Neuronal stem cell (in vitro differentiated cells): ENCODE results near the gene KLLN.

Experiments used
- DNase-seq: peaks from one replicate; pipeline ENCODE4 v3.0.0-alpha.2; 2013; ENCODE audit warnings: low spot score
- H2AFZ ChIP-seq: one replicate; pipeline ENCODE4 v1.6.1; 2013; ENCODE audit warnings: mild to moderate bottlenecking, low read length, inconsistent platforms
- H2AK5ac ChIP-seq: 2 replicates; pipeline ENCODE4 v1.6.1; 2013; ENCODE audit warnings: low read depth, mild to moderate bottlenecking, inconsistent platforms, low read length, moderate library complexity, mixed read lengths
- H2BK120ac ChIP-seq: 2 replicates; pipeline ENCODE4 v1.6.1; 2013; ENCODE audit warnings: low read depth, mild to moderate bottlenecking, inconsistent platforms, low read length, moderate library complexity, mixed read lengths
- H2BK12ac ChIP-seq: one replicate; pipeline ENCODE4 v1.6.1; 2013; ENCODE audit warnings: low read length, inconsistent platforms
- H2BK15ac ChIP-seq: 2 replicates; pipeline ENCODE4 v1.6.1; 2013; ENCODE audit warnings: mild to moderate bottlenecking, low read length, inconsistent platforms, mixed read lengths
- H2BK5ac ChIP-seq: one replicate; pipeline ENCODE4 v1.6.1; 2013; ENCODE audit warnings: inconsistent platforms, mild to moderate bottlenecking, low read length, moderate library complexity
- H3K14ac ChIP-seq: one replicate; pipeline ENCODE4 v1.6.1; 2013; ENCODE audit warnings: low read length, inconsistent platforms
- H3K18ac ChIP-seq: 2 replicates; pipeline ENCODE4 v1.6.1; 2013; ENCODE audit warnings: low read length, inconsistent platforms
- H3K23ac ChIP-seq: 2 replicates; pipeline ENCODE4 v1.6.1; 2013; ENCODE audit warnings: low read depth, mild to moderate bottlenecking, mixed read lengths, low read length, inconsistent platforms; ENCODE audit not compliant: poor library complexity
- H3K27ac ChIP-seq: replicated peaks from 3 replicates; pipeline ENCODE4 v1.5.1; 2013; ENCODE audit warnings: low read length, inconsistent platforms
- H3K27me3 ChIP-seq, 3 experiments: 2 replicates each; pipeline ENCODE4 v1.6.1; 2013; ENCODE audit warnings: low read length in 3 of 3, mild to moderate bottlenecking in 2 of 3, inconsistent platforms in 1 of 3, low read depth in 1 of 3, mixed read lengths in 1 of 3, moderate library complexity in 1 of 3; ENCODE audit not compliant: control insufficient read depth in 3 of 3, insufficient read depth in 3 of 3
- H3K36me3 ChIP-seq, 2 donors: replicated peaks in 1 of 2; 2 replicates each; pipeline ENCODE4 v1.6.1; 2013; ENCODE audit warnings: low read length in 2 of 2; ENCODE audit not compliant: control insufficient read depth in 2 of 2, insufficient read depth in 2 of 2
- H3K4ac ChIP-seq: 2 replicates; pipeline ENCODE4 v1.6.1; 2013; ENCODE audit warnings: inconsistent platforms, mild to moderate bottlenecking, low read length, moderate library complexity
- H3K4me1 ChIP-seq, 2 donors: 1 replicate in 1 of 2; 2 replicates in 1 of 2; pipeline ENCODE4 v1.6.1; 2013; ENCODE audit warnings: low read length in 2 of 2, low read depth in 1 of 2; ENCODE audit not compliant: control insufficient read depth in 2 of 2, insufficient read depth in 1 of 2
- H3K4me2 ChIP-seq: one replicate; pipeline ENCODE4 v1.6.1; 2013; ENCODE audit warnings: mild to moderate bottlenecking, low read length, inconsistent platforms; ENCODE audit not compliant: insufficient read depth, poor library complexity, severe bottlenecking
- H3K4me3 ChIP-seq, 2 donors: 2 replicates each; pipeline ENCODE4 v1.5.1; 2013; ENCODE audit warnings: low read length in 2 of 2, mild to moderate bottlenecking in 2 of 2, inconsistent platforms in 1 of 2, moderate library complexity in 1 of 2
- H3K79me1 ChIP-seq: one replicate; pipeline ENCODE4 v1.6.1; 2013; ENCODE audit warnings: low read depth, mild to moderate bottlenecking, inconsistent platforms, low read length, moderate library complexity
- H3K9ac ChIP-seq: one replicate; pipeline ENCODE4 v1.6.1; 2013; ENCODE audit warnings: mild to moderate bottlenecking, low read depth, low read length, inconsistent platforms; ENCODE audit not compliant: poor library complexity
- H3K9me3 ChIP-seq, 2 donors: replicated peaks in 1 of 2; 2 replicates each; pipeline versions ENCODE3 to v1.6.1; 2013; ENCODE audit warnings: low read length in 2 of 2, mild to moderate bottlenecking in 2 of 2, inconsistent platforms in 1 of 2, low read depth in 1 of 2, mixed read lengths in 1 of 2, moderate library complexity in 1 of 2; ENCODE audit not compliant: control insufficient read depth in 2 of 2, insufficient read depth in 1 of 2
- H4K8ac ChIP-seq: one replicate; pipeline ENCODE4 v1.6.1; 2013; ENCODE audit warnings: low read depth, mild to moderate bottlenecking, inconsistent platforms, low read length, moderate library complexity
- H4K91ac ChIP-seq: one replicate; pipeline ENCODE4 v1.6.1; 2013; ENCODE audit warnings: low read length, low read depth, mild to moderate bottlenecking, inconsistent platforms; ENCODE audit not compliant: poor library complexity
- WGBS, 2 donors: extraction: QIAGEN DNeasy Blood & Tissue Kit; methylation state at CpG; one replicate each; pipeline ENCODE4 v1.1.7; 2013; ENCODE audit warnings: missing lambda C conversion rate in 2 of 2, mixed read lengths in 1 of 2; ENCODE audit not compliant: insufficient read length in 2 of 2, insufficient replicate concordance in 1 of 2; ENCODE audit errors: extremely low coverage in 2 of 2; 5-methylcytosine and 5-hydroxymethylcytosine counted together

Gene KLLN

DNA sequence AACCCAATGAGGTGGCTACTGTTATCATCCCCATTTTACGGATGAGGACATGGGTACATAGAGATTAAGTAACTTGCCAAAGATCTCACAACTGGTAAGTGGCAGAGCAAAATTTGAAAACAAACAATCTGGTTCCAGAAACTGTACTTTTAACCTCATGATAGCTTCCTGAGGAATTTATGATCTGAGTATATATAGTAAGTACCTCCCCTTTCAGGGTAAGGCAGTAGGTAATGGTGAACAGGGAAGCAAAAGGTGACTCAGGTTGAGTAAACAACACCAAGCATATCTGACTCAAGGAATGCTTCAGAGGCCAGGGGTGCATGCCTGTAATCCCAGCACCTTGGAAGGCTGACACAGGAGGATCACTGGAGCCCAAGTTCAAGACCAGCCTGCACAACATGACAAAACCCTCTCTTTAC lies 21.1 kb downstream of the KLLN start:
- H2AK5ac ChIP-seq = no peak overlapping the region
- H3K27ac ChIP-seq = no peak overlapping the region
- no peaks in the 10 kb centered on the region for H3K36me3 ChIP-seq
- no peak overlapping the region for H3K4ac ChIP-seq
- no peak overlapping the region for H3K18ac ChIP-seq
- no peak overlapping the region for H2BK5ac ChIP-seq
- no peaks in the 10 kb centered on the region for H3K79me1 ChIP-seq
- no peak overlapping the region for H4K8ac ChIP-seq
- no peaks in the 10 kb centered on the region for H3K27me3 ChIP-seq
- no peak overlapping the region for H2AFZ ChIP-seq
- H2BK12ac ChIP-seq = no peak overlapping the region
- no peak overlapping the region for H2BK15ac ChIP-seq
- no peaks in the 10 kb centered on the region for H3K9me3 ChIP-seq
- H4K91ac ChIP-seq = no peak overlapping the region
- H3K4me3 ChIP-seq = no peak overlapping the region
- H3K4me2 ChIP-seq = no peak overlapping the region
- H3K4me1 ChIP-seq = peaks cover 0 to 4% of the 10 kb centered on the region in 2 donors
- no peak overlapping the region for H3K23ac ChIP-seq
- no peak for DNase-seq
- no CpG with 5 or more reads among the region's 1 CpG for WGBS, 2 donors
- no peak overlapping the region for H2BK120ac ChIP-seq
- no peak overlapping the region for H3K9ac ChIP-seq
- no peak overlapping the region for H3K14ac ChIP-seq

DNA sequence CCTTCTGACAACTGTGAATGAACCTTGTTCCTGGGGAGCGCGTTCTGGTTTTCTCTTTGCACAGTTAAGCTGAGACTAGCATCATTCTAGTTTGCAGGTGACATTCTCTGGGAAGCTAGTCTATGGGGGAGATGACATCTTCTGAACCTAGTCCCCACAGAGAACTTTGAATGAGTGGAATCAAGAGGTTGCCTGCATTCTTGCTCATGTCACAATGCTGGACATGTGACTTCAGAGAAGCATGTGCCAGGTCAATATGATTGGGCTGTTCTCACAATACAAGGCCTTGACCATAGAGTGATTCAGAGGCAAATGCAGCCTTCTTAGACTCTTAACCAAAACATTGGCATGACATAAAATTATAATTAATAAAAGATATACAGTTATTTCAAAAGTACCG lies 22.1 kb downstream of the KLLN start:
- Histone ChIP-seq H3K4me2 (no peak overlapping the region), H3K14ac (no peak overlapping the region), H3K36me3 (no peaks in the 10 kb centered on the region), H2BK15ac (no peak overlapping the region), H3K79me1 (no peaks in the 10 kb centered on the region), H3K4ac (no peak overlapping the region), H4K8ac (no peak overlapping the region), H3K18ac (no peak overlapping the region), H3K27me3 (no peaks in the 10 kb centered on the region), H3K9ac (no peak overlapping the region), H2AK5ac (no peak overlapping the region), H2BK120ac (no peak overlapping the region), H3K4me1 (peaks cover 0 to 4% of the 10 kb centered on the region in 2 donors), H3K23ac (no peak overlapping the region), H3K4me3 (no peak overlapping the region), H3K9me3 (no peaks in the 10 kb centered on the region), H4K91ac (no peak overlapping the region), H2AFZ (peak overlapping the region; percentile 28), H3K27ac (no peak overlapping the region), H2BK5ac (no peak overlapping the region), H2BK12ac (no peak overlapping the region)
- DNase-seq = no peak
- no CpG with 5 or more reads among the region's 3 CpGs for WGBS, 2 donors

DNA sequence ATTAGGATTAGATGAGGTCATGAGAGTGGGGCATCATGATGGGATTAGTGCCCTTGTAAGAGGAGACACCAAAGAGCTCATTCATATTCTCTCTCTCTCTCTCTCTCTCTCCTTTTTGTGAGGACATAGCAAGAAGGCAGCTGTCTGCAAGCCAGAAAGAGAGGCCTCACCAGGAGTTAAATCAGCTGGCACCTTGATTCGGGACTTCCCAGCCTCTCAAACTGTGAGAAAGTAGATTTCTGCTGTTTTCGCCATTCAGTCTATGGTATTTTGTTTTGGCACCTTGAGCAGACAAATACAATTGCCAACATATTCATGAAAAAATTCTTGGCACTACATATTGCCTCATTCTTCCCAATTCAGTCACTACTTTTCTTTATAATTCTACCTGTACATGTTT lies 24.7 kb downstream of the KLLN start:
- Histone ChIP-seq H2AK5ac (no peak overlapping the region), H3K18ac (no peak overlapping the region), H3K36me3 (no peaks in the 10 kb centered on the region), H3K4me2 (no peak overlapping the region), H3K9ac (no peak overlapping the region), H3K27ac (no peak overlapping the region), H2BK12ac (no peak overlapping the region), H2BK5ac (no peak overlapping the region), H3K27me3 (no peaks in the 10 kb centered on the region), H3K4me3 (no peak overlapping the region), H3K4me1 (no peaks in the 10 kb centered on the region), H3K4ac (no peak overlapping the region), H2AFZ (no peak overlapping the region), H4K91ac (no peak overlapping the region), H3K79me1 (no peaks in the 10 kb centered on the region), H2BK15ac (no peak overlapping the region), H2BK120ac (no peak overlapping the region), H3K9me3 (no peaks in the 10 kb centered on the region), H4K8ac (no peak overlapping the region), H3K23ac (no peak overlapping the region), H3K14ac (no peak overlapping the region)
- DNase-seq = no peak
- WGBS, 2 donors = no CpG with 5 or more reads among the region's 2 CpGs

DNA sequence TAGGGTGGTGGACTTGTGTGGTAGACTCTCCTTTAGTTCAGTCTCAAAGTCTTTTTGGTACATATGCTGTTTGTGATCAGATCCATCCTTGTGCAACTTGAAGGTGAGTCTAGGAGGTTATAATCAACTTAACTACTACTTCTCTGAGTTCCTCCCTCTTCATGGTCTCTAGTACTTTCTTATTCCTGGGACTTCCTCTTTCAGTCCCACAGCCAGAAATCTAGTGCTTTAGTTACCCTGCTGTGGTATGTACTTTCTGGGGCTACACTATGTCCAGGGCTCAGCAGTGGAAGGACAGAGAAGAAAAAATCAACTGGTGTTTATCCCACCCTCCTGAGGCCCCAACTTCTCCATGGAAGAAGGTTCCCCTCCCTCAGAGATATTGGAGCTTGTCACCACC lies 25.9 kb downstream of the KLLN start:
- Histone ChIP-seq H2BK15ac (no peak overlapping the region), H3K9me3 (peaks cover 0 to 2% of the 10 kb centered on the region in 2 donors), H3K23ac (no peak overlapping the region), H3K36me3 (peaks cover 0 to 2% of the 10 kb centered on the region in 2 donors), H2BK12ac (no peak overlapping the region), H3K4me2 (no peak overlapping the region), H3K4me3 (no peak overlapping the region), H2BK120ac (no peak overlapping the region), H3K79me1 (no peaks in the 10 kb centered on the region), H3K4ac (no peak overlapping the region), H3K18ac (no peak overlapping the region), H3K4me1 (no peaks in the 10 kb centered on the region), H4K91ac (no peak overlapping the region), H4K8ac (no peak overlapping the region), H3K14ac (no peak overlapping the region), H2AK5ac (no peak overlapping the region), H2AFZ (no peak overlapping the region), H3K27me3 (no peaks in the 10 kb centered on the region), H3K27ac (no peak overlapping the region), H3K9ac (no peak overlapping the region), H2BK5ac (no peak overlapping the region)
- no peak for DNase-seq
